Stimulated activated CD8-positive, alpha-beta memory T cell treated with anti-CD3 and anti-CD28 coated beads, Interleukin-7, amount 100 ng/mL, for 4 hours (primary cell): ENCODE results near the gene GALNT12.

Experiments used
- DNase-seq, 2 donors: peaks; one replicate each; pipeline ENCODE4 v3.0.0-alpha.2; 2020; ENCODE audit warnings: low read depth in 2 of 2

GALNT12 gene

DNA sequence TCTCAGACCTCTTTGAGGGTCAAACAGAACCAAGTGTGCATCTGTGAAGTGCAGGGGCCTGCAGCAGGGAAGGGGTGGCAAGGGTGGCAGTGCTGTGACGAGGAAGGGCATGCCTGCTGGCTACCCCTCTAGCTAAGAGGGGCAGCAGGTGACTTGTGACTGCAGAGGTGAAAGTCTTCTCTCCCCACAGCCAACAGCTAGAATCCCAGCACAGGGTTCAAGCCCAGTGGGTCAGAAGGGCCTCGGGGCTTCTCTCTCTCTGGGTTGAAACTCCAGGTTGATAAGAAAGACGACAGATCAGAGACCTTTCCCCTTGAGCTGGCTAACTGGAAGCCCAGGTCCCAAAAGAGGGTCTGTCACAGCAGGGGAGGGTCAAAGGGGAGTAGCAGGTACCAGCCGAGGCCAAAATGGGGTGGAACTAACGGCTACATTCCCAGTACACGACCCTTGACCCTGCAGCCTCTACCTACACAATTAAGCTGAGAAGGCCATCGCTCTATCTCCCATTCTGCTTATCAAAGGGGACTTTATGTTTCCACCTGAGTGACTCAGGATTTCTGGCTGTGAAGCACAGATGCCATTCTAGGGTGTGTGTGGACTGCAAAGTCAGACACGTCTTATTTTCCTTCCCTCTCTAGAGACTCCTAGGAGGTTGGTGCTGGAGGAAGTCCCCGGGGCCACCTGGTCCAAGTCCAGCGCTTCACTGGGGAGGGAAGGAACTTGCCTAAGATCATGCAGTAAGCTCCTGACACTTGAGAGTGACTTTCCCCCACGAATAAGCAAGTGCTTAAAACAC, 25.7 kb upstream of the GALNT12 start:
- no peak for DNase-seq

DNA sequence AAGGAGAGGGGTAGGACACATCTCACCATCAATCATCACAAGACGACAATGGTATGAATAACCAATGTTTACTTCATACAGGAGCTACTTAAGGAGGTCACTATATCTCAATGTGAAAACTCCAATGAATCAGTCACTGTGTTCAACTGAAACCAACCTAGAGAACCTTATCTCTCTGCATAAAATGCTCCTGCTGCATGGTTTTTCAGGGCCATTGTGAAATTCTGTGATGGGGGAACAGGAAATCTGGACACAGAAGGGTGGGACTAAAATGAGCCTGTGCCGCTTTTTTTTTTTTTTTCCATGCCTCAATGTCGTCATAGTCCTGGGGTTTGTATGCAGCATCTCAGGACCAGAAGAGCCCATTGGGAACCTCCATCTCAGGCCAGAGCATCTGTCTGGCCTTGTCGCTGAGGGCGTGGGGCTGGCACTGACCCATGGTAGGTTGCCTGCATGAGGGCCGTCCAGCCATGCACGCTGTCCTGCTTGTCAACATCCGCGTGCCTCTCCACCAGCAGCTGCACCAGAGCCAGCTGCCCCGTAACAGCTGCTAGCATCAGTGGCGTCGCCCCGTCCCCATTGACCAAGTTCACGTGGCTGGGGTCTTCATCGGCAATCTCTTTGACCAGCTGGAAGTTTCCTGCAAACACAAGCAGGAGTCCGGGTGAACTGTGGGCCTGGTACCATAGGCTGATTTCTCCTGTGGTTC, 23.8 kb upstream of the GALNT12 start:
- DNase-seq: no peak

DNA sequence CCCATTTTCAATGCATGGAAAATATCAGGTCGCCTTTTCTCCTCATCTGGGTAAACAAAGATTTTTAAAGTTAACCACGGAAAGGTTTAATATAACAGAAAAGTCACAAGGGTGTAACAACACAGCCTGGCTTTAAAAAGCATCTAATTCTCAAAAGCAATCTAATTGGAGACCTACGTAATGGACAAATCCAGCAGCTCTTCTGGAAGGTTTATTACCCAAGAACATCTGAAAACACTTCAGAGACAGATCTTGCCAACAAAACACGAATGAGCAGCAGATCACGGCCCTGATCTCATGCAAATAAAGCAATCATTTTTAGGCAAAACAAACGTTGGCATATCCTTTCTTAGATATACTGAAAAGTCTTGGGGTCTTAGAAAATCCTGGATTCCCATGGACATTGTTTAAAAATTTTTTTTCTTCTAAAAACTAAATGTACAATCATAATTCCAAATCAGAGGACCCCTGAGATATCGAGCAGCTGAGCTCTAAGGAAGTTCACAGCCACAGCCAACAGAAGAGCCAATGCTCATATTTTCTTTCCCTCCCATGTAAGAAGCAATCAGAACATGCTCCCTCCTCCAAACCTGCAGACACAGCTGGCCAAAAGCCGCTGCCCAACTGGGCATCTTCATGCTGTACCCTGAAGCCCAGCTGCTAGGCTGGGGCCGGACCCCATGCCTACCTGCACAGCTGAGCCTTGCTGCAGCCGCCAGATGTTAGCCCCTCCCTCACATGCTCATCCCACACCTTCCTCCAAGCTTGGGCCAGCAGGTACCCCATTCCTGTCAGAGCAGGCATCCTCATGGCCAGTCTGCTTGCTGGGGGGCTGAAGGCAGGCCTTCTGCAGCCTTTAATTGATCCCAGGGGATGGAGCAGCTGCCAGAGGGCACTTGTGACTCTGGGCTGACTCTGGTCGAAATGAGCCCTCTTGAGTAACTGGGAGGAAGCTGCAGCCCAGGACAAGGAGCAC, 22.4 kb upstream of the GALNT12 start:
- DNase-seq: no peak

DNA sequence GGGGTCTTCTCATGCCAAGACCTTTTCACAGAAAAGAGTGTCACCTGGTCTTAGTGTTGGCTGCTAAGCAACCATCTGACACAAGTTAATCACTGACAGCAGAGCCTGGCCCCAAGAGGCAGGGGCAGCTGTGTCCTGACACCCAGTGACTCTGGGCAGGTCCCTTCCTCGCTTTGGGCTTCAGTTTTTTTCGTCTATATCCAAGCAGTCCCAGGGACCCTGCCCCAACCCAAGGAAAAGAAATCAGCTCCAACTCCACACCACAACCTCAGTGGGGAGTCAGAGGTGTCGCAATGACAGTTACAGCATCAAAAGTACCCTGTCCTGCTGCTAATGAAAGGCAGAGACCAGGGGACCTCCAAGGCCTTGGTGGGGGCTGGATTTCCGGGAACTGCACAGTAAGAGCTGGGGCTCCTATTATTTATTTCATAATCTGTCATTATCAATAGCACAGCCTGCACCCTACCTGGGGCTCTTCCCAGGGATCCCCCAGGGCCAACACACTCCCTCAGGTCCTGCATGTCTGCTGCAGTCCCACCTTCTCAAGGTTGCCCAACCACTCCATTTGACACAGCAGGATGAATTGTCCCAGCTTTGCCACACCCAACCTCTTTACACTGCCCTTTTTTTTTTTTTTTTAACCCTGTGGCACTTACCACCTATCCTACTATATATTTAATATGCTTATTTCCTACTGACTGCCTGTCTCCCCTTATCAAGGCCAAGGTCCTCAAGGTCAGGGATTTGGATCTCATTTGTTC, 20.5 kb upstream of the GALNT12 start:
- DNase-seq: no peak

DNA sequence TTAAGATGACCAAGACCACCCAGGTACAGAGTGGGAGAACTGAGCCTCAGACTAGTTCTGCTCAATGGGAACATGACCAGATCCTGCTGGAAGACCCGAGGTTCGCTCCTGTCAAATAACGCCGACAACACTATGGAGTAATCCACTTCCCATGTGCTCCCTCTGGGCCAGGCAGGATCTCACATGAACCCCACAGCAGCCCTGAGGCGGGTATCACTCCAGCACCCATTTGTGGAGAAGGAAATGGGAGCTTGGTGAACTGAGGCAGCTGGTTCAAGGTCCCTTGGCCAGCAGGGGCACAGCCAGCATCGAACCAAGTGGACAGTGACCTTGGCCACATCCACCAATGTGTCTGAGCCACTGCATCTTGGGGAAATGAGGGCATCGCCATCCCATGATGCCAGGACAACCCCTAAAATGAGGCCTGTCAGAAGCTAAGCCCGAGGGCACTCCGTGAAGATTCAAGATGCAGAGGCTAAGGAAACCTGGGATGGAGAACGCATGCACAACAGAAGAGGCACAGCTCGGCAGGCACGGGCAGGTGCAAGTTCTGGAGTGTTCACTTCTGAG, 19.6 kb upstream of the GALNT12 start:
- DNase-seq: no peak

DNA sequence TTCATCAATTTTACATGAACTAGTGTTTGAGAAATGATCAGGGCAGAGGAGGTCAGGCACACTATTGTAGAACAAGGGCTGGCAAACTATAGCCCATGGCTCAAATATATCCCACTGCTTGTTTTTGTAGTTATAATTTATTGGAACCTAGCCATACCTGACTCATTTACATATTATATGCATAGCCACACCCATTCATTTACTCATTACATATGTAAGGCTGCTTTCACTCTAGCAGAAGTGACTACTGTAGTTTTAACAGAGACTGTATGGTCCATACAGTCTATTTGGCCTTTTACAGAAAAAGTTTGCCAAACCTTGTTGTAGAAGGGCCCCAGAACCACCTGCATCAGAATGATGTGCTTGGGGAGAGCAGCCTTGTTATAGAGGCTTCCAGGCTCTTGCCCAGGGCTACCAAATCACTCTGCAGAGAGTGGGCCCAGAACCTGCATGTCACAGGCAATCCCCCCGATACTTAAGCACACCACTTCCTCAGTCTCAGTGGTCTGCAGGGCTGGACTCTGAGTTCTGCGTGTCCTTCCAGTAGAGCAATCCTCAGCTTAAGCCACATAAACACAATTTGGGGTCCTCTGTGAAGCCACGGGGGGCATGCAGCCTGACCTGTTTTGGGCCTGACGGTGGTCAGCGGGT, 17.9 kb upstream of the GALNT12 start:
- DNase-seq: no peak

DNA sequence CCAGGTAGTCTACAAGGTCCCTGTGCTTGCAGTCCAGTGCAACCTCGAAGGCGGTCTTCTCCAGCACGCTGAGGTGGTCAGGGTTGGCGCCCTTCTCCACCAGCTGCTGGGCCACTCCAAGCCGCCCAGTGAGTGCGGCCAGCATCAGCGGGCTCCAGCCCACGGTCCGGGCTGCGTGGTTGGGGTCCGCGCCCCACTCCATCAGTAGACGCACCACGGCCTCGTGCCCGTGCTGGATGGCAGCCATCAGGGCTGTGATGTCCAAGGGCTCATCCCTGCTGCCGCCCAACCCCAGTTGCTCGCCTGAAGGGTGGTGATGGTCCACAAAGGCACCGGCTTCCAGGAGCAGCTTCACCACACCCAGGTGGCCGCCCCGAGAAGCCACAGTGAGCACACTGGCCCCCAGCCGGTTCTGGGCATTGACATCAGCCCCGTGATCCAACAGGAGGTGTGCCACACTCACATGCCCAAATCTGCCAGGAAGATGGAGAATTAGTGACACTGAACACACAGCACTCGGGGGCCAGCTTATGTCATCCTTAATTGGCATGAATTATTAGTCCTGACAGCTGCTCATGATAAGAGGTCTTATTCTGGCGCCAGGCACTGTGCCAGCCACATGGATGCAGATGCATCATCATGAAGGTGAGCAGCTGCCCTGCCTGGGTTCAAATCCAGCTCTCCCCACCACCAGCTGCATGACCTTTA, 17.2 kb upstream of the GALNT12 start:
- DNase-seq: no peak

DNA sequence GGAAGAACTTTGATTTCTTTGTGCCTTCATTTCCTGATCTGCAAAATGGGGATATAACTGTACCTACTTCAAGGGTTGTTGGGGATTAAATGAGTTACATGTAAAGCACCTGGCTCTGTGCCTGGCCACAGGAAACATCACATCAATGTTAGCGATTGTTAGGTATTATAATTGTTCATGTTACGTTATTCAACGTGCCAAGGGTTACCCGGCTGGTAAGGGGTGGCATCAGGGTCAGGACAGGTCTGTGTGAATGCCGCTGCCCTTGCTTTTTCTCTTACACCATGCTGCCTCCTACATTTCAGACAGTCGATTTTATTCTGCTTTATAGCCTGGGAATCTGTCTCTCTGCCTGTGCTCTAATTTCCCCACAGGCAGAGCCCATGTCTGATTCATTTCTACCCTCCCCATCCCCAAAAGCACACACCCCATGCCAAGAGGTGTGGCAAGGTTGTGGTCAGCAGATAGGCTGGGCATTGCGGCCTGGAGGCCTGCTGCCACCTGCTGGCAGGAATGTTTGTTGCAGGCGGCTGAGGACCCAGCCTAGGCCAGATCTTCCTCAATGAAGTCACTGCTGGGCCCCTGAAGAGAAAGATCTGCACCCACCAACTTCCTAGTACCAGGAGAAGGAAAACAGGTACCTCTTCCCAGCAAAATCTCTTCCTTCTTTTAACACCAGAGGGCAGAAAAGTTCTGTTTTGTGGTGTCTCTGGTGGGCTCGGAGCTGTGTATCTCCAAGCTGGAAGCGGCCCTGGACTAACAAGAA, 16.4 kb upstream of the GALNT12 start:
- peak in 1 of 2 donors; percentile 28 for DNase-seq

DNA sequence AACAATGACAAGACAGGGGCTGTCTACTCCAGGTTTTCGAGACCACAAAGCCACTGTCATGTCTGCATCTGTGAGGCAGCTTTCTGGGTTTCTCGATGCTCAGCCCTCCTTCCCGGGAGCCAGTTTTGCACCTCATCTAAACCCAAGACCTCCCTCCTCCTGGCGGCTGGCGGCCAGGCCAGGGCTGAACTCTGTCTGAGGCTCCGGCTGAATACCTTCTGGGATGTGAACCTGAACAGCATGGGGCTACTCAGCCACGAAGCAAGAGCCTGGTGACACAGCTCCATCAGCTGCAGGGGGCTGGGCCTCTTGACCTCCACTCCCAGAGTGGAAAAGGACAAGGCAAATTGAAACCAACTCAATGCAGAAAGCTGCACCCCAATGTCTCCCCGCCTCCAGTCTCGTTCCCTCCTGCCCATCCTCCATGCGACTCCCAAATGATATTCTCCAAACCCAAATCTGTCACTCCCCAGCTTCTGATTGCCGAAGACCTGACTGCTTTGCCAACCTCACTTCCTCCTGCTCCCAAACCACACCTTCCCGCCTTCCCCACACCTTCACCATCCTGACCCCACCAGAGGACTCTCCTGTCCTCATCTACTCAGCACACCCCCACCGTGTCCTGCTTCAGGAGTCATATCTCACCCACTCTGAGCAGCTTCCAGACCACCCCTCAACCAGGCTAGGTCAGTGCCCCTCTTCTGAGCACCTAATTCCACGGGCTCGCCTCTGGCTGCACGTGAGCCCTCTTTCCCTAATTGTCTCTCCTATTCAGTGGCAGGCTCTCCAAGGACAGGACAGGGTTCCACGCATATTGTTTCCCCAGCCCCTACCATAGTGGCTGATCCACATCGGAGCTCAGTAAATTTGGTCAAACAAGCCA, 15.6 kb upstream of the GALNT12 start:
- DNase-seq: no peak

DNA sequence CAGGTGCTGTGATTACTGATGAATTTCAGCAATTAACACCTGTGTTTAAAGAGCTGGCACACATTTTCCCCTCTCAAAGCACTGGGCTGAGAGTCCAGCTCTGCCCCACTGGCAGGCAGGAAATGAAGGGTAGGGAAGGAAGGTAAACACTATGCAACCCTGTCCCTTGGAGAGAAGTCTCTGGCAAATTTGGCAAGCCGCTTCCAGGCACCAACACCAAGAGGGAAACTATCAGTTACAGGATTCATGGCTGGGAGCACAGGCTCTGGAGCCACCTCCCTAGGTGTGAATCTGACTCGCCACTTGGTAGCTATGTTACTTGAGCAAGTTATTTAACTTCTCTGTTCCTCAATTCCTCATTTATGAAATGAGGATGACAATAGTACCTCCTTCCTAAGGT, 14.4 kb upstream of the GALNT12 start:
- DNase-seq: no peak

DNA sequence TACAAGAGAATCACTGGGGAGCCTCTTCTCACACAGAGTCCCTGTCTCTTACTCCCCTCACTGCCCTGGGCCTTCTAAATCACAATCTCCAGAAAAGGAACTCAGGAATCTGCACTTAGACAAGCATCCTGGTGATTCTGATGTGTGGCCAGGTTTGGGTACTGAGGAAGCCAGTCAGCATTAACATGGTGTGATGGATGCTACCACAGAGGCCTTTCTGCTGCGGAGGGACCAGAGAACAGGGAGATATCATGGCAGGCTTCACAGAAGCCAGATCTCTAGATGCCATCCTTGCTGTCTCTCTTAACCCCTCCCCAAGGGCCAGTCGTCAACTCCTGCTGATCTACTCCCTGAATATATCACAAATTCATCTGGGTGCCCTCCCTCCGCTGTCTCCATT, 12.7 kb upstream of the GALNT12 start:
- no peak for DNase-seq

DNA sequence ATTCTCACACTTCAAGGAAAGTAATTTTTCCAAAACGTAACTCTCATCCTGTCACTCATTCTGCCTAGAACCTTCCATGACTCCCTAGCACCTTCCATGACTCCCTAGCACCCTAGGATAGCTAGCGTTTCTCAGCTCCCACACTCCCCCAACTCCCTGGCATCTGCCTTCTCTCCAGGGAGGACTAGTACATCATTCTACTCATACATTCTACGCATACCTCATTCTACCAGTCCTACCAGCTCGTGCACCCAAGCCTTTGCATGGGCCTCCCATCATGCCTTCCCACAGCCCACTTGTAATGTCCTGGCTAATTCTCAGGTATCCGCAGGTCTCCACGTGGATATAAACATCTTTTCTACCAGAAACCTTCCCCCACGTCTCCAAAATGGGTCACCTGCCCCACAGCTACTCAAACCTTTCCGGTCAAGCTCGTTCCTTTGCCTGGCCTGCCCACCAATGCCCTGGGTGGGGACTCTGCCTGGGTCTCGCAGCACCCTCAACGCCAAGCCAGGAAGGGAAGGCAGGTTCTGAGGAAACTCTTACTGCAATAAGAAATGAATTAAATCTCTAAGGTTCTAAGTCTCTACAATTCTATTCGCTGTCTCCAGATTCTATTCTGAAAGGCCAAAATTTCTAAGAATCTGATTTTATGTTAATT, 12.0 kb upstream of the GALNT12 start:
- no peak for DNase-seq

DNA sequence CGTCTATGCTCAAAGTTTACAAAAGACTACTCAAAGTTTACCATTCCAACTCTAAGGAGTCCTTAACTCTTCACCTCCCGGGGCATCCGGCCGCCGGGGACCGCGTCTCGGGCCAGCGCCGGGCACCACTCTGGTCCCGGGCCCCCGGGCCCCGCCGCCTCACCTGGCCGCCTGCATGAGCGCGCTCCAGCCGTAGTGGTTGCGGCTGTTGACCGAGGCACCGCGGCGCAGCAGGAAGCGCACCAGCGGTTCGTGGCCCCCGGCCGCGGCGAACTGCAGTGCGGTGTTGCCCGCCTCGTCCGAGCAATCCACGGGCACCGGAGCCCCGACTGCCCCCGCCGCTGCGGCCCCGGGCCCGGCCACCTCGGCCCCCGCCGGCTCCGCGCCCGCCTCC, 11.5 kb upstream of the GALNT12 start:
- DNase-seq: peak in 1 of 2 donors; percentile 16

DNA sequence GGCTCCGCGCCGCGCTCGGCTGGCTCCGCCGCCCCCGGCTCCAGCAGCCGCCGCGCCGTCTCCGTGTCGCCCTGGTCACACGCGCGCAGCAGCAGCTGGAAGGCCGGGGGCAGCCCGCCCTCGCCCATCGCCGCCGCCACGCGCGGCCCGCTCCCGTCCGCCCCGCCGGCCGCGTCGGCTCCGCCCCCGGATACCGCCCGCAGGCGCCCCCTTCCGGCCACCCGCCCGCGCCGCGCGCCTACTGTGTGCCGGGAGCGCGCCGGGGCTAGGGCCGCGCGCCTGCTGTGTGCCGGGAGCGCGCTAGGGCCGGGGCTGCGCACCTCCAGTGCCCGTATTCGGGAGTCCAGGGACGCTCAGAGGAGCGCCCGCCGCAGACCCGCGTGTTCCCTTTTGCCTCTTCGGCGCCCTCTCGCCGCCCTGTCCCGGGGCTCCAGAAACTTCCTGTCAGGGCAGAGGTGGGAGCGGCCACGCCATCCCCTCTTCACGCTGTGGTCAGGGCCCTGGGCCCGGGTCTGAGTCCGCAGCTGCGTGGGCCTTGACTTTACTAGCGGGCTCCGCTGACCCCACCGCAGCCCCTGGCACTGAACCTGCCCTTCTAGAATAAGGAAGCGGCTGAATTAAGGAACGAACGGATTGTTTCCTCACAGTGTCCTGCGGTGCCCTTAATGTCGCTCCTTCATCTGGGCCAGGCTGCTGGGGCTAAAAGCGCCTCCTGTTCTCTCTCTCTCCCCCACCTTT, 10.9 kb upstream of the GALNT12 start, which contains the start of gene ANKS6:
Gene ANKS6 (minus strand): TSS at position 192 of the 738 bp plus-strand sequence. CDS start 64 bp downstream, at position 128.
- peak; percentile 43 to 76 for DNase-seq

DNA sequence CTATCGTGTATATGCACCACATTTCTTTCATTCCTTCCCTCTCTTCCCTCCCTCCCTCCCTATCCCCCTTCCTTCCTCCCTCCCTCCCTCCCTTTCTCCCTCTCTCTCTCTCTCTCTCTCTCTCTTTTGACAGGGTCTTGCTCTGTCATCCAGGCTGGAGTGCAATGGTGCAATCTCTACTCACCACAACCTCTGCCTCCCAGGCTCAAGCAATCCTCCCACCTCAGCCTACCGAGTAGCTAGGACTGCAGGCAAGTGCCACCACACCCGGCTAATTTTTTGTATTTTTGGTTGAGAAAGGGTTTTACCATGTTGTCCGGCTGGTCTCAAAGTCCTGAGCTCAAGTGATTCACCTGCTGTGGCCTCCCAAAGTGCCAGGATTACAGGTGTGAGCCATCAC, 10.0 kb upstream of the GALNT12 start:
- DNase-seq: no peak

DNA sequence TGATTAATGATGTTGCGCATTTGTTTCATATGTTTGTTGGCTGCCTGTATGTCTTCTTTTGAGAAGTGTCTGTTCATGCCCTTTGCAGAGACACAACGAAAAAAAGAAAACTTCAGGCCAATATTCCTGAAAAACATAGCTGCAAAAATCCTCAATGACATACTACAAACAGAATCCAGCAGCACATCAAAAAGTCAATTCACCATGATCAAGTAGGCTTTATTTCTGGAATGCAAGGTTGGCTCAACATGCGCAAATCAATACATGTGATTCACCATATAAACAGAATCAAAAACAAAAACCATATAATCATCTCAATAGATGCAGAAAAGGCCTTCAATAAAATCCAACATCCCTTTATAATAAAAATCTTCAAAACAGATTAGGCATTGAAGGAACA, 9.2 kb upstream of the GALNT12 start:
- DNase-seq: no peak

DNA sequence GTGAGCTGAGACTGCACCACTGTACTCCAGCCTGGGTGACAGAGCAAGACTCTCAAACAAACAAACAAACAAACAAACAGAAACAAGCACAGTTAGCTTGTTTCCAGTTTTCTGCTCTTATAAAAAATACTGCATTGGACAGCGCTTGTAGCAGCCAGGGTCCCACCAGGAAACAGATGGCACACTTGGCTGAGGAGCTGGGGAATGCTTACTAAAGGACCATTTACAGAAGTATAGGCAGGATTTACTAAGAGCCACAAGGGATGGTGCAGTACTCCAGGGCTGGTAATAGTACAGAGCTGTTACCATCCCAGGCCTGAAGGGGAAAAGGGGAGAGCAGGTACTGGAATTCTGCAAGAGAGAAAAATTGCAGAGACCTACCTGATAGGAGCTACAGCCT, 5.9 kb upstream of the GALNT12 start:
- no peak for DNase-seq
